Calu3 (cell line): ENCODE results near the gene FBXW7. TPM values are rescaled to one million over a fixed set of nuclear protein-coding genes. Genes with fewer than 3 reads are reported as not detected.

Experiments
- BruUV-seq: library from RNA; stranded (reverse); fragments of 400-500 nt; replicated peaks from 2 replicates; lab custom pipeline; 2021; lab: Mats Ljungman, UMichigan
- CTCF ChIA-PET: fragments of 300-600 bp; sonication (Branson Sonifier 250); formaldehyde crosslinking; loops from one replicate; lab custom pipeline; 2022; ENCODE audit warnings: antibody characterized with exemption; lab: Charles Lee
- DNase-seq: peaks from one replicate; pipeline ENCODE4 v3.0.0; 2022
- H3K27ac Mint-ChIP-seq: one replicate; pipeline ENCODE4 v1.8.0; 2022; ENCODE audit warnings: mixed read lengths; ENCODE audit not compliant: unreplicated experiment
- H3K27me3 Mint-ChIP-seq: one replicate; pipeline ENCODE4 v1.8.0; 2022; ENCODE audit warnings: mixed read lengths; ENCODE audit not compliant: unreplicated experiment
- H3K36me3 Mint-ChIP-seq: one replicate; pipeline ENCODE4 v1.8.0; 2022; ENCODE audit warnings: mild to moderate bottlenecking, moderate library complexity, mixed read lengths; ENCODE audit not compliant: insufficient read depth, unreplicated experiment
- H3K4me1 Mint-ChIP-seq: one replicate; pipeline ENCODE4 v1.8.0; 2022; ENCODE audit warnings: mild to moderate bottlenecking, low read depth, mixed read lengths; ENCODE audit not compliant: unreplicated experiment
- H3K4me3 Mint-ChIP-seq: one replicate; pipeline ENCODE4 v1.8.0; 2022; ENCODE audit warnings: mild to moderate bottlenecking, low read depth, moderate library complexity, mixed read lengths; ENCODE audit not compliant: unreplicated experiment
- H3K9me3 Mint-ChIP-seq: one replicate; pipeline ENCODE4 v1.8.0; 2022; ENCODE audit warnings: low read depth, mixed read lengths; ENCODE audit not compliant: unreplicated experiment
- CTCF ChIP-seq: fragments of 200-600 bp; IDR thresholded peaks from one replicate; pipeline ENCODE4 v1.8.0; 2022; ENCODE audit warnings: antibody characterized with exemption; ENCODE audit not compliant: unreplicated experiment
- intact Hi-C: fragments of 100-400 bp; cut with micrococcal nuclease; formaldehyde crosslinking; loops from one replicate; pipeline ENCODE4 v1.10.0; 2022; ENCODE audit not compliant: unreplicated experiment
- total RNA-seq: library from RNA; stranded (reverse); gene quantifications from 2 replicates; pipeline ENCODE4 v1.2.3, GENCODE V29; 2022

FBXW7 gene
- total RNA-seq, 1 experiment from 2014 or later = 38.7 TPM

- intact Hi-C loops = no loop called here
- Mint-ChIP-seq H3K27me3 (no peaks in the 10 kb centered on the region), H3K4me3 (no peak overlapping the region), H3K36me3 (no peaks in the 10 kb centered on the region), H3K9me3 (no peaks in the 10 kb centered on the region), H3K4me1 (peaks cover 20% of the 10 kb centered on the region), H3K27ac (no peak overlapping the region)
- no peak for TF ChIP-seq CTCF
- no peak for DNase-seq
- CTCF ChIA-PET = no interaction called here
- no TSS peak for BruUV-seq
Measured at GRCh38 chr4:152422817-152423320, 113.0 kb downstream of the FBXW7 start.

DNA sequence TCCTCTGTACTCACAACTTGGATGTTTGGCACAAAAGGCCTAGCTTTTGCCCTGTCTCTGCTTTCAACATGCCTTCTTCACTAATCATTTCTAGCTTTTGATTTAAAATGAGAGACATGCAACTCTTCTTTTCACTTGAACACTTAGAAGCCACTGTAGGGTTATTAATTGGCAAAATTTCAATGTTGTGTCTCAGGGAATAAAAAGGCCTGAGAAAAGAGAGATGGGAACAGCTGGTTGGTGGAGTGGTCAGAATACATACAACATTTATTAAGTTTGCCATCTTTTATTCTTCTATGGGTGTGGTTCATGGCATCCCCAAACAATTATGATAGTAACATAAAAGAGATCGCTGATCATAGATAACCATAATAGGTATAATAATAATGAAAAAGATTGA lies 114.3 kb downstream of the FBXW7 start:
- no TSS peak for BruUV-seq
- CTCF ChIA-PET = no interaction called here
- DNase-seq = no peak
- H3K4me3 Mint-ChIP-seq = no peak overlapping the region
- no peak for TF ChIP-seq CTCF
- intact Hi-C loops = no loop called here
- H3K9me3 Mint-ChIP-seq = no peaks in the 10 kb centered on the region
- peaks cover 28% of the 10 kb centered on the region for H3K4me1 Mint-ChIP-seq
- H3K27me3 Mint-ChIP-seq = no peaks in the 10 kb centered on the region
- H3K27ac Mint-ChIP-seq = no peak overlapping the region
- H3K36me3 Mint-ChIP-seq = no peaks in the 10 kb centered on the region

GRCh38 chr4:152419809-152420208 lies 116.1 kb downstream of the FBXW7 start:
- TF ChIP-seq CTCF = no peak
- no TSS peak for BruUV-seq
- H3K27ac Mint-ChIP-seq = no peak overlapping the region

DNA sequence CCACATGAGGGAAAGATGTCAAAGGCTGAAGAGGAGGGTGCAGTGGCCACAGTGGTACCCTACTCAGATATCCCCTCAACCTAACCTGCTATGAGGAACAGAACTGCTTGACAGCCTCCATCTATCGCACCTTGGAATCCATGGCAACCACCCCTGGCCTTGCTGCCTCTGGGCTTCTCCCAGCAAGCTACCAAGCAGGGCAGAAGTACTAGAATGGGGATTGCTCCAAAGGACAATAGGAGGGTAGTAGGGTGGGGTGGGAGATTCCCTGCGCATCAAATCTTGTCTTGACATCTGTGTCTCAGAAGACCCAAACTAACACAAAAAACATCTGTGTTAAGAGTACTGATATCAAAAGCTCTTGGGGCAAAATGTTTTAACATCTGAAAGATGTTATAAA lies 118.2 kb downstream of the FBXW7 start:
- no TSS peak for BruUV-seq
- no peak overlapping the region for H3K4me3 Mint-ChIP-seq

More at GRCh38 chr4:152419809-152420208, 116.1 kb downstream of the FBXW7 start:
- H3K4me1 Mint-ChIP-seq = peaks cover 23% of the 10 kb centered on the region
- H3K9me3 Mint-ChIP-seq = no peaks in the 10 kb centered on the region
- H3K36me3 Mint-ChIP-seq = no peaks in the 10 kb centered on the region
- H3K27me3 Mint-ChIP-seq = no peaks in the 10 kb centered on the region
- intact Hi-C loops = no loop called here
- CTCF ChIA-PET = no interaction called here
- H3K4me3 Mint-ChIP-seq = no peak overlapping the region
- no peak for DNase-seq

More for the DNA sequence above, 118.2 kb downstream of the FBXW7 start:
- intact Hi-C loops = no loop called here
- Mint-ChIP-seq H3K27ac (no peak overlapping the region), H3K36me3 (no peaks in the 10 kb centered on the region), H3K27me3 (no peaks in the 10 kb centered on the region), H3K4me1 (peaks cover 22% of the 10 kb centered on the region), H3K9me3 (no peaks in the 10 kb centered on the region)
- no peak for TF ChIP-seq CTCF
- DNase-seq = no peak
- CTCF ChIA-PET = no interaction called here
